ENCODE data around the gene THAP7. TPM values are rescaled to one million over a fixed set of nuclear protein-coding genes. Genes with fewer than 3 reads are reported as not detected.

THAP7 gene
- total RNA-seq (2014; rRNA removed; shearing (Covaris generic)) (25.9 and 38.8 TPM in 2 replicates), polyA plus RNA-seq (2016; fragmentation: Nextera tagmentation; extraction: Ambion mirVana) (20.4 and 21.8 TPM in 2 replicates)
- long read RNA-seq, transcript THAP7-208 (3 exons, 1,957 nt): major isoform, 11 of 29 reads
- long read RNA-seq, transcript THAP7-201 (4 exons, 1,213 nt): minor isoform, 8 of 29 reads
- long read RNA-seq, transcript THAP7-204 (2 exons, 1,809 nt): minor isoform, 5 of 29 reads
- long read RNA-seq, partial matches to known transcripts: 0 of 29 reads
- long read RNA-seq, other reads (novel, unspliced or antisense): 1 of 29 reads

GRCh38 chr22:21001601-21002325 is at the start of gene THAP7:
TSS of gene THAP7 (minus strand) at chr22:21002118. CDS start at chr22:21001911, 207 bp downstream.
- TF ChIP-seq, protein P1, sequence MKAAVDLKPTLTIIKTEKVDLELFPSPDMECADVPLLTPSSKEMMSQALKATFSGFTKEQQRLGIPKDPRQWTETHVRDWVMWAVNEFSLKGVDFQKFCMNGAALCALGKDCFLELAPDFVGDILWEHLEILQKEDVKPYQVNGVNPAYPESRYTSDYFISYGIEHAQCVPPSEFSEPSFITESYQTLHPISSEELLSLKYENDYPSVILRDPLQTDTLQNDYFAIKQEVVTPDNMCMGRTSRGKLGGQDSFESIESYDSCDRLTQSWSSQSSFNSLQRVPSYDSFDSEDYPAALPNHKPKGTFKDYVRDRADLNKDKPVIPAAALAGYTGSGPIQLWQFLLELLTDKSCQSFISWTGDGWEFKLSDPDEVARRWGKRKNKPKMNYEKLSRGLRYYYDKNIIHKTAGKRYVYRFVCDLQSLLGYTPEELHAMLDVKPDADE (IDR thresholded peaks at IDR 0.05): peak; percentile 70
- TF ChIP-seq ZNF462 (CRISPR knock-in tag; IDR thresholded peaks at IDR 0.05) (no peak), CREB1 (CRISPR knock-in tag; IDR thresholded peaks at IDR 0.05; ENCODE audit: low read depth) (peak; percentile 60), STAT1 (IDR thresholded peaks at IDR 0.05; ENCODE audit: unreplicated experiment) (no peak), POLR2AphosphoS5 (IDR thresholded peaks at IDR 0.05; ENCODE audit: low read depth) (peak; percentile 86), EZH2phosphoT487 (IDR thresholded peaks at IDR 0.05; ENCODE audit: unreplicated experiment) (no peak), ZNF114 (CRISPR knock-in tag; IDR thresholded peaks at IDR 0.05) (no peak), NANOG (IDR thresholded peaks at IDR 0.05; ENCODE audit: borderline replicate concordance) (no peak)
- Histone ChIP-seq H4K20me1 (replicated peaks; ENCODE audit: insufficient read depth) (no peaks in the 10 kb centered on the region), H3K4me1 (ENCODE audit: insufficient read depth) (peaks cover 9% of the 10 kb centered on the region), H3F3A (replicated peaks; ENCODE audit: low read depth) (peaks cover 10% of the 10 kb centered on the region; the same call in 1 of the 2 replicates), H3K27me3 (ENCODE audit: insufficient read depth) (no peaks in the 10 kb centered on the region), H2AFZ (peak within 1 kb of the TSS; percentile 84), H3K4me3 (peak within 1 kb of the TSS; percentile 87), H3K4me2 (peak within 1 kb of the TSS; percentile 96), H3K27ac (ENCODE audit: low read depth) (peak within 1 kb of the TSS; percentile 96), H3K36me3 (ENCODE audit: insufficient read depth) (no peaks in the 10 kb centered on the region), H3K9me2 (ENCODE audit: insufficient read depth) (no peaks in the 10 kb centered on the region), H3K79me2 (replicated peaks; ENCODE audit: insufficient read depth) (0 out of 2 replicates have a peak, but pooled peaks cover 4% of the 10 kb centered on the region)
- peak within 1 kb of the TSS; percentile 91 for H3K4me3 Mint-ChIP-seq
- H3K36me3 Mint-ChIP-seq (ENCODE audit: low read depth): 0 out of 3 replicates have a peak, but pooled peaks cover 14% of the 10 kb centered on the region
- H3K27ac Mint-ChIP-seq: peak within 1 kb of the TSS; percentile 95
- ATAC-seq: peak; percentile 90
- peak; percentile 96 for DNase-seq (ENCODE audit: low spot score)
- no peaks in the 10 kb centered on the region for H3K9me3 Mint-ChIP-seq
- H3K27me3 Mint-ChIP-seq (ENCODE audit: insufficient read depth, low read depth, poor library complexity): peaks cover 10% of the 10 kb centered on the region
- H3K4me1 Mint-ChIP-seq: peaks cover 8% of the 10 kb centered on the region; the same call in 2 of the 3 replicates
